ENCODE data around the gene RELCH.

RELCH gene

GRCh38 chr18:62187543-62188510 is 772 bp downstream of the RELCH start:
- DNase-seq (ENCODE audit: low spot score) = no peak

- no peak for DNase-seq (ENCODE audit: low spot score)
Observed at GRCh38 chr18:62189208-62189607, 2.2 kb downstream of the RELCH start.

- no peak for DNase-seq (ENCODE audit: low spot score)
Observed at GRCh38 chr18:62196079-62196478, 9.0 kb downstream of the RELCH start.

GRCh38 chr18:62196980-62197379 is 9.9 kb downstream of the RELCH start:
- DNase-seq (ENCODE audit: low spot score) = no peak

GRCh38 chr18:62198259-62198658 is 11.2 kb downstream of the RELCH start:
- no peak for DNase-seq (ENCODE audit: low spot score)

- no peak for DNase-seq (ENCODE audit: low spot score)
Observed at GRCh38 chr18:62199629-62200028, 12.6 kb downstream of the RELCH start.

GRCh38 chr18:62200121-62200914 is 13.3 kb downstream of the RELCH start:
- no peak for DNase-seq (ENCODE audit: low spot score)

- DNase-seq (ENCODE audit: low spot score) = no peak
Observed at GRCh38 chr18:62201870-62202269, 14.8 kb downstream of the RELCH start.

- no peak for DNase-seq (ENCODE audit: low spot score)
Observed at GRCh38 chr18:62205824-62206223, 18.8 kb downstream of the RELCH start.

- no peak for DNase-seq (ENCODE audit: low spot score)
Observed at GRCh38 chr18:62206593-62206992, 19.5 kb downstream of the RELCH start.

- DNase-seq (ENCODE audit: low spot score) = no peak
Observed at GRCh38 chr18:62209046-62209445, 22.0 kb downstream of the RELCH start.

GRCh38 chr18:62210138-62210537 is 23.1 kb downstream of the RELCH start:
- no peak for DNase-seq (ENCODE audit: low spot score)

GRCh38 chr18:62211325-62211828 is 24.3 kb downstream of the RELCH start:
- no peak for DNase-seq (ENCODE audit: low spot score)

- no peak for DNase-seq (ENCODE audit: low spot score)
Observed at GRCh38 chr18:62214790-62215189, 27.7 kb downstream of the RELCH start.

GRCh38 chr18:62224229-62224628 is 37.2 kb downstream of the RELCH start:
- DNase-seq (ENCODE audit: low spot score) = no peak

- no peak for DNase-seq (ENCODE audit: low spot score)
Observed at GRCh38 chr18:62226047-62226446, 39.0 kb downstream of the RELCH start.

- no peak for DNase-seq (ENCODE audit: low spot score)
Observed at GRCh38 chr18:62236252-62236651, 49.2 kb downstream of the RELCH start.

GRCh38 chr18:62239475-62239874 is 52.4 kb downstream of the RELCH start:
- DNase-seq (ENCODE audit: low spot score) = no peak

- no peak for DNase-seq (ENCODE audit: low spot score)
Observed at GRCh38 chr18:62242955-62243354, 55.9 kb downstream of the RELCH start.

- DNase-seq (ENCODE audit: low spot score) = no peak
Observed at GRCh38 chr18:62245177-62245576, 58.1 kb downstream of the RELCH start.

- DNase-seq (ENCODE audit: low spot score) = no peak
Observed at GRCh38 chr18:62245699-62246098, 58.6 kb downstream of the RELCH start.

- DNase-seq (ENCODE audit: low spot score) = no peak
Observed at GRCh38 chr18:62248313-62248712, 61.3 kb downstream of the RELCH start.
